ENCODE results near the gene NT5DC2.

DNA sequence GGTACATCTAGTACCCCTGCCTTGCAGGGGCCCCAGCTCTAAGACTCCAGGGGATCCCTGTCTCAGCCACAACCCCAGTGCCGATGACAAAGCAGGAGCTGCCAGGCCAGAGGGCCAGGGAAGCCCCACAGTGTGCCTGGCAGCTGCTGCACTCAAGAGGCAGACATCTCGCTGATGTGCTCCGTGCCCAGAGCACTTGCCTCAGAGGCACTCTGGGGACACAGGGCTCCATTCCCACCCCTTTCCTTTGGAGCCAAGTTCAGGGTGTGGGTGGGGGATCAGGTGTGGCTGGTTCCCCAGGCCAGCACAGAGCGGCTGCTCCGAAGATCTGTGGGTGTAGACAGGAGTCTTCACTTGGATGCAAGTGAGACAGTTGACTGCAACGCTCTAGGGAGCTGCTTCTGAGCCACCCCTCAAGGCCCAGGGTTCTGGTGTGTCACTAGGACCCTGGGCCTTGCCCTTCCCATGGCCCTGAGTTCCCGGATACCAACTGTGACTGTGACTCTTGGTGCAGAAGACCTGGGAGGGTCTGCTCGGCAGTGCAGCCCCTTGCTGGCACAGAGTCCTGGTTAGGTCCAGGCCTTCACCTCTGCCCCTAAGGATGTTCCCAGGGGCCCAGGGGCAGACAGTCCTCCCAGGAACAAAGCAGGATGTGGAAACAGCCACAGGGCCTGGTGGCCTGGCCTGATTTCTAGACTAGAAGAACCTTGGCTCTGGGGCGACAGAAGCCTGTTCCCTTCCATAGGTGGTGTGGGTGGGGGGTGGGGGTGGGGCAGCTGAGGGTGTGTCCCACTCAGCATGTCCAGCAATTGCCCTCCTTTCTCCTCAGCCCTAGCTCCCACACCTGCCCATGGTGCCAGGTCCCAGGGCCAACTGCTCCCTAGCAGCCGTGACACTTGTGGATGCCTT, 2.5 kb downstream of the NT5DC2 start:
- TF ChIP-seq POLR2A (IDR thresholded peaks at IDR 0.05): no peak
- TF ChIP-seq, protein P1, sequence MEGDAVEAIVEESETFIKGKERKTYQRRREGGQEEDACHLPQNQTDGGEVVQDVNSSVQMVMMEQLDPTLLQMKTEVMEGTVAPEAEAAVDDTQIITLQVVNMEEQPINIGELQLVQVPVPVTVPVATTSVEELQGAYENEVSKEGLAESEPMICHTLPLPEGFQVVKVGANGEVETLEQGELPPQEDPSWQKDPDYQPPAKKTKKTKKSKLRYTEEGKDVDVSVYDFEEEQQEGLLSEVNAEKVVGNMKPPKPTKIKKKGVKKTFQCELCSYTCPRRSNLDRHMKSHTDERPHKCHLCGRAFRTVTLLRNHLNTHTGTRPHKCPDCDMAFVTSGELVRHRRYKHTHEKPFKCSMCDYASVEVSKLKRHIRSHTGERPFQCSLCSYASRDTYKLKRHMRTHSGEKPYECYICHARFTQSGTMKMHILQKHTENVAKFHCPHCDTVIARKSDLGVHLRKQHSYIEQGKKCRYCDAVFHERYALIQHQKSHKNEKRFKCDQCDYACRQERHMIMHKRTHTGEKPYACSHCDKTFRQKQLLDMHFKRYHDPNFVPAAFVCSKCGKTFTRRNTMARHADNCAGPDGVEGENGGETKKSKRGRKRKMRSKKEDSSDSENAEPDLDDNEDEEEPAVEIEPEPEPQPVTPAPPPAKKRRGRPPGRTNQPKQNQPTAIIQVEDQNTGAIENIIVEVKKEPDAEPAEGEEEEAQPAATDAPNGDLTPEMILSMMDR (IDR thresholded peaks at IDR 0.05): no peak
